HG03060 (cell line): Measurements from ENCODE around the gene AURKAIP1.
"Not testable (repeated sequence)": the region's sequence is repeated elsewhere in the genome, so short reads cannot be mapped to it uniquely, and the experiment has no call there.

Experiments used
- ATAC-seq: cut with Tn5 transposase; IDR thresholded peaks from one replicate; pipeline ENCODE4 v1.9.1; 2021; ENCODE audit warnings: low read depth, moderate number of reproducible peaks; ENCODE audit not compliant: unreplicated experiment

AURKAIP1 gene

DNA sequence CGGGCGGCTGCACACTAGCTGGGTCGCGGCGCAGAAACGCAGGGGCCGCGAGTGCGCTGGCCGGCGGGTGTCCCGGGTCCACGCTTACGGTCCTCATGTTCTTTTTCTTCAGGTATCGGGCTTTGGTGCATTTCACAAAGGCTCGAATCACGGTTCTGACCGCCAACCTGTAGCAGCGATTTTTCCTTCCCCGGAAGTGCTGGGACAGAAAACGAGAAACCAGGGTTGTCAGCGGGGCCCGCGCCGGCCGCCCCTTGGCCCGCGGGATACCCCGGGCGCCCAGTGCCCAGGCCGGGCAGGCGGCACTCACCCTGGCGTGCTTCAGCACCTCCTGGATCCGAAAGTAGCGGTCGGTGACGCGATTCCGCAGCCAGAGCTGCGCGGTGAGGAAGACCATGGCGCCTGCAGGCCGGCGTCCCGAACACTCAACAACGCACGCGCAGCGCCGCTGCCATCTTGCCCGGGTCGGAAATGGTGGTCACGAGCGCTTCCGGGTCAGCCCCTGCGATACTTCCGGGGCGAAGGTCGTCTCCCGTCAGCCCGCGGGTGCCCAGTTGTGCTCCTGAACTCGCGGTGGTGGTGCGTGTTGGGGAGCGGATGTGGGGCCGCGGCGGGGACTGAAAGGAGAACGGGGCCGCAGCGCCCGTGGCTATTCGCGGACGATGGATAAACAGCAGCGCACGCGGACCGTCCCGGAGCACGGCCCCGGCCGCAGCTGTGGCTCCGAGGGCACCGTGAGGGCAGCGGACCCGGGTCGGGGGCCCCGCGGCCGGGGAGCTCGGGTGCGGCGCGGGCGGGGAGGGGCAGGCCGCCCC is 32.0 kb upstream of the AURKAIP1 start, which contains the start of gene MRPL20:
MRPL20 (minus strand) TSS at position 473 of the 815 bp plus-strand sequence; CDS start at position 397, 76 bp downstream.
- ATAC-seq = peak; percentile 72

- no peak for ATAC-seq
These were observed 31.3 kb upstream of the AURKAIP1 start for GRCh38 chr1:1406101-1406820.

DNA sequence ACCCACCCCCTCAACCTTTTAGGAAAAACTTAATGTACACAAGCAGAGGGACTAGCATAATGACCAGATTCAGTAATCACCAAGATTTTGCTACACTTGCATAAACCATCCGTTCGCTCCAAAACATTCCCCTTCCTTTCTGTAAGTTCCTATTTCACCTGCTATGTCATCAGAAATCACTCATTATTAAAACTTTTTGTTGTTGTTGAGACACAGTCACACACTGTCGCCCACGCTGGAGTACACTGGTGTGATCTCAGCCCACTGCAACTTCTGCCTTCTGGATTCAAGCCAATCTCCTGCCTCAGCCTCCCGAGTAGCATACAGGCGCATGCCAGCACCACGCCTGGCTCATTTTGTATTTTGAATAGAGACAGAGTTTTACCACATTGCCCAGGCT is 28.6 kb upstream of the AURKAIP1 start:
- ATAC-seq = no peak

DNA sequence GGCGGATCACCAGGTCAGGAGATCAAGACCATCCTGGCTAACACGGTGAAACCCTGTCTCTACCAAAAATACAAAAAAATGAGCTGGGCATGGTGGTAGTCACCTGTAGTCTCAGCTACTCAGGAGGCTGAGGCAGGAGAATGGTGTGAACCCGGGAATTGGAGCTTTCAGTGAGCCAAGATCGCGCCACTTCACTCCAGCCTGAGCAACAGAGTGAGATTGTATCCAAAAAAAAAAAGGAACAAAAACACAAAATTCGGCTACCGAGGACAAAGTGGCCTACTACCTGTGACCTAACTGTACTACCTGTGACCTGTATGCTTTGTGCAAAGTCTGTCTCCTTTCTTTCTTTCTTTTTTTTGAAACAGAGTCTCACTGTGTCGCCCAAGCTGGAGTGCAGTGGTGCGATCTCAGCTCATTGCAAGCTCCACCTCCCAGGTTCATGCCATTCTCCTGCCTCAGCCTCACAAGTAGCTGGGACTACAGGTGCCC is 27.9 kb upstream of the AURKAIP1 start:
- not testable (repeated sequence) for ATAC-seq

GRCh38 chr1:1402072-1402900 is 27.3 kb upstream of the AURKAIP1 start:
- ATAC-seq = no peak

GRCh38 chr1:1401457-1402010 is 26.5 kb upstream of the AURKAIP1 start:
- ATAC-seq = no peak

DNA sequence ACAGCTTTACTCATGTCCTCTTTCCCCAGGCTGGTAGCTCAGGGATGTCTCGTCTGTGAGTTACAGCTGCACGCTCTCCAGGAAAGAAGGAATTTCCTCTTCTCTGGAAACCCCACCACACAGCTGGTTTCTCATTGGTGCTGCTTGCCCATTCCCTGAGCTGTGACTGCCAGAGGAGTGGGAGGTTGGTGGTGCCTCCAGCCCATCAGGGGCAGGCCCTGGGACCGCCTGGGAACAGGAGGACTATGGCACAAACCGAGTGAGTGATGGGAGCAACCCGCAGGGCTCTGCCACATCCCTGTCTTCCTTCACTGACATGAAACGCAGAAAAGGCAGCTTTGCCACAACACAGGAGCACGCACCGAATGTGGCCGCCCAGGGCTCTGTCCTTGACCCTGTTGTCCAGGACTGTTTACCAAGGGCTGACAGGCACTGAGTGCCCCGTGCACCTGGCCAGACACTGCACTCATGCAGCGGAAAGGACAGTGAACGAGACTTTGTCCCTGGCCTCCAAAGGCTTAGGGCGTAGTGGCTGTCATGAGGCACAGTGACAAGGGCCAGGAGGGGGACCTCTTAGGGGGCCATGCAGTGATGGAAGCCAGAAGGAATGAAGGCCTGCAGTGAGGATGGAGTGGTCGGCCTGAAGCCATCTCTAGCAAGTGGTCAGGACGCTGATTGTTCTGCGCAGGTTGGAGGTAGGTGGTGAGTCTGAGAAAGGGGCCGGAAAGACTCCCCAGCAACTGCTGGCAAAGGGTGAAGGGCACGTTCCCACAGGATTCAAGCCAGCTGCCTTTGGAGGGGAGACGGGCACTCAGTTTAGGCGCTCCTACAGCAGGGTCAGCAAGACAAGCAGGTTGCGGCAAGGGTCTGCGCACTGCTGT is 25.8 kb upstream of the AURKAIP1 start:
- no peak for ATAC-seq

DNA sequence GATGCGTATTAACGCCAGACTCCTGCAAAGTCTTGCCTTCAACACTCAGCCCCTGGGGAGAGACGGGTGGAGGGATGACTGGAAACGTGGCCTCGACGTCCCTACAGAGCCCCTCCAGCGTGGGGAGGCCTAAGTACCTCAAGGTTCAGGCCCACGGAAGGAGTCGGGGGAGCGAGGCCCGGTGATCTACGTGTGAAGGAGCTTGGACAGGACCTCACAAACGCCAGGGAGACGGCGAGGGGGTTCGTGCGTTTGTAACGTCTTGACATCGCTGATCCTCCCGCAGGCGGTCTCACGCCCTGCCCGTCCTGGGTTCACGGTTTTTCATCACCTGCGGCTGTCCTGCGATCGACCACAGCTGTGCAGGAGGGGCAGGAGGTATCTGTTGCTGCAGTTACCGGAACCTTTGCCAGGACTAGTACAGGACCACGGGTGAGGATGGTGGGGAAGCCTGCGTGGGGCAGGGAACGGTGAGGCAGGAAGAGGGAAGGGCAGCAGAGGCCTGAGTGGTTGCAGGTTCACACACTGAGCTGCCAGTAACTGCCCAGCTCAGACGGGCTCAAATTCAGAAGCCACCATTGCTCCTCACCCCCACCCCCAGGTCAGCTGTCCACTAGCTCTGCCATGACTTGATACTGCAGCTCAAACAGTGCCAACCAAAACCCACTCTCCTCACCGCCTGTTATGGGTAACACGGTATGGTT is 25.0 kb upstream of the AURKAIP1 start:
- no peak for ATAC-seq

DNA sequence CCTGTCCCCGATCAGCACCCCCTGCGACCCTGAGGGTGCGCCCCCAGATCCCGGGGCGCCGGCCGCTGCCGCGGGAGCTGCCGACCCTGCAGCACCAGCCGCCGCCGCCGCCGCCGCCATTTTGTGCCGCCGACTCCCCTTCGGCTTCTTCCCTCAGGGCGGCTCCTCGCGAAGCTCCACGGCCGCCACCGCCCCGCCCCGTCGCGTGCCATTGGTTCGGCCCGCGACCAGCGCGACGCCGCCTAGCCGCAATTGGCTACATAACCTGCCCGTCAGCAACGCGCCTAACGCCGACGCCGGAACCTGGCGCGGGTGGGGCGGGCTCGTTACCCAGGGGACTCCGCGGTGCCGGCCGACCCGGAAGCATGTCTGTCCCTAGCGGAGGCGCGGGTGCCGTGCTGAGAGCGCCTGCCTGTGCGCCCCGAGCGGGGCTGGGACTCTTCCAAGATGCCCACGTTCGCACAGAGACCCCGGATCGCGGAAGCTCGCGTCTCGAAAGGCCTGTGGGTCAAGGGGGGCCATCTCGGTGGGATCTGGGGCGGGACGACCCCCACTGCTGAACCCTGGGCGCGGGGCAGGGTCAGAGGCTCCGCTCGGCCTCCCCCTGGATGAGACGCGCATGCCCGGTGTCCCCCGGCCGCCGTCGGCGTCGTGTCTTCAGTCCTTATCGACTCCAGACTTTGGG is 24.3 kb upstream of the AURKAIP1 start, which contains the start of gene CCNL2:
CCNL2 (minus strand) TSS at position 149 of the 685 bp plus-strand sequence; CDS start at position 120, 29 bp downstream.
- peak; percentile 72 for ATAC-seq

DNA sequence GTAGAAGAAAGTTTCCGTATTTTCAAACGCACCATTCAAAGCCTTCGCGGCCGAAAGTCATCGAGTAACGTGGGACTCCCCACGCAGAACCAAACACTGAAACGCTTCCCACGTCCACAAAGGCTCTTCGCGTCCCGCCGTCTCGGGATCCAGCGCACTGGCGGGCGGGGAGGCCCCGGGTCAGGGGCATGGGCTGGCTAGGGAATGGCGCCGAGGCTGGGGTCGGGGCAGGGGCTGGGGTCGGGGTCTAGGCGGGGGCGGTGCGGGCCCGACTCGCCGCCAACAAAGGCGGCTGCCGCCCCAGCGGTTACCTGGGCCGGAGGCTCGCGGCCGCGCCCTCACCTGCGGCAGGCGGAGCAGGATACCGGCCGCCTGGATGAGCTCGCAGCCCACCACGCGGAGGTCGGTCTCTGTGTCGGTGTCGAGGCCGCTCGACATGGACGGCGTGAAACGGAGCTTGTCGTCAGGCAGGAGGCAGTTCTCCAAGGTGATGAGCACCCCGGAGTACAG is 23.7 kb upstream of the AURKAIP1 start:
- ATAC-seq = peak; percentile 21

DNA sequence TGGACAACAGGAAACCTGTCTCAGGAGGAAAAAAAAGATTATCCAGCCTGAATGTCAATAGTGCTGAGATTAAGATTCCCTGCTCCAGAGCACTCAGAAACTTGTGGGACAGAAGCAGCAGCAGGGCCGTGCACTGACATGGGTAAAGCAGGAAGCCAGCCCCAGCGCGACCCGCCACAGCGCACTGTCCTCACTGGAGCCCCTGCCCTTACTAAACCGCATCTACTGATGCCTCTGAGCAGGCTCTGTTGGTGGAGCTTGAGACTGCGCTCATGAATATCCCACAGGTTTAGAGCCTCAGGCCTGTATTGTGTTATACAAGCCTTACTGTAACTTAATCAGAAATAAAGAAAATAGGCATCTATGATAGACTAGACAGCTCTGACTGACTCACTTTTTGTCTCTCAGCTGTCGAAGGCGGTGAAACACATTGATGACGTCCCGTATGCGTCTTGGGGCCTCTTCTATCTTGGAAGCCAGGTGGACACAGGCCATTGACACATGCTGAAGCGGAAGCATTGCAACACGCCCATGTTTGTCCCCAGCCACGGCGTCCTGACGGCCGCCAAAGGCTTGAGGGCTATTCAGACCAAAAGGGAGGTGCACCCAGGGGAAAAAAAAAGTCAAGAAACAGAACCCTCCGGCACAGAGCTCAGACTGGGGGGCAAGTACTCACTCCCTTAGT is 23.0 kb upstream of the AURKAIP1 start:
- ATAC-seq = no peak

GRCh38 chr1:1395166-1395565 is 20.2 kb upstream of the AURKAIP1 start:
- no peak for ATAC-seq

DNA sequence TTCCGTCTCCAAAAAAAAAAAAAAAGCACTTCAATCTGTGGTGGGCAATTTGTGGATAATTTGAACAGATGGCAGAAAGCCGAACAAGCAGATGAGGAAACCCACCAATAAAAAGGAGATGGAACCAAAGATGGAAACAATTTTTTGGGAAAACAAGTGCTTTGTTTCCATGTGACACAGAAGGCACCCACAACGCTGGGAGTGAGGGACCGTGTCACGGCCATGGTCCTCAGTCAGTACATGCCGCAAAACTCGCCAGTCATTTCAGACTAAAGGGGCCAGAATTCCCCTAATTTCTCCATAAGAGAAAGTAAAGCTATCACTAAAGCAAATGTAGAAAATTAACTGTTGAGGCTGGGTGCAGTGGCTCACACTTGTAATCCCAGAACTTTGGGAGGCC is 19.1 kb upstream of the AURKAIP1 start:
- no peak for ATAC-seq

DNA sequence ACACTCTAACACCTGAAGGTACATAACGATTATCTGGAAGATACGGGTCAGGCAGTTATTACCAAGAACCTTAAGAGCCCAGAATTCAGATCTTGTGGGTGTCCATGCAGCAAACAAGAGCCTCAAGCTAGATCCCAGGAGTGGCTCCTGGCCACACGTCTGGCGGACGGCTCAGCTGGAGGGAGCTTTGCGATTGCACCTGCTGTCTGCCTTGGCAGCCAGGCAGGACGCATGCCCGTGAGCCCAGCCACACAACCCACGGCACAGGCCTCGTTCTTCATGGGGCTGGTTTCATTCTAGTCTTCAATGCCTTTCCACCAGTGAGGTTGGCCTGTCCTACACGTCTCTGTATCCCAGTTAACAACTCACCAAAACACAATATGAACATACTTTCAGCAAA is 18.4 kb upstream of the AURKAIP1 start:
- no peak for ATAC-seq

- ATAC-seq = no peak
These were observed 18.0 kb upstream of the AURKAIP1 start for GRCh38 chr1:1393014-1393413.

- no peak for ATAC-seq
These were observed 16.2 kb upstream of the AURKAIP1 start for GRCh38 chr1:1391225-1391624.

DNA sequence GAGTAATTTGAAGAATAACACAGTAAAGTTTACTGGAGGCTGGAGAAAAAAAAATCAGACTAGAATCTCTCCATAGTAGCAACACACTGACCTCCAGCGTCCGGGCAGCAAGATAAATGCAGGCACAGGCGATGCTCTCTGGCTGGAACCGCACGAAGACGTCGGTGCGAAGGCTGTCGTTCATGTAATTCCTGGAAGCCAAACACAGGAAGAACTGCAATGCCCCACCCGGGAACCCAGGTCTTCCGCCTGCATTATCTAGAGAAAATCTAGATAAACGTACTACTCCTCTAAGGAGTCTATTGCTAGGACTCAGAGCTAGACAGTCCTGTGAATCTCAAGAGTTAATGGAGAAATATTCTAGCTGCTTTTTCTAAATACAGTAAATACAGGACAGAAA is 15.7 kb upstream of the AURKAIP1 start:
- no peak for ATAC-seq
